GM19455 (cell line): ENCODE results near the gene TMIGD1.
"Not testable (repeated sequence)": the region's sequence is repeated elsewhere in the genome, so short reads cannot be mapped to it uniquely, and the experiment has no call there.

Source experiments
- ATAC-seq: cut with Tn5 transposase; IDR thresholded peaks from one replicate; pipeline ENCODE4 v1.9.1; 2021; ENCODE audit not compliant: unreplicated experiment

TMIGD1 gene

DNA sequence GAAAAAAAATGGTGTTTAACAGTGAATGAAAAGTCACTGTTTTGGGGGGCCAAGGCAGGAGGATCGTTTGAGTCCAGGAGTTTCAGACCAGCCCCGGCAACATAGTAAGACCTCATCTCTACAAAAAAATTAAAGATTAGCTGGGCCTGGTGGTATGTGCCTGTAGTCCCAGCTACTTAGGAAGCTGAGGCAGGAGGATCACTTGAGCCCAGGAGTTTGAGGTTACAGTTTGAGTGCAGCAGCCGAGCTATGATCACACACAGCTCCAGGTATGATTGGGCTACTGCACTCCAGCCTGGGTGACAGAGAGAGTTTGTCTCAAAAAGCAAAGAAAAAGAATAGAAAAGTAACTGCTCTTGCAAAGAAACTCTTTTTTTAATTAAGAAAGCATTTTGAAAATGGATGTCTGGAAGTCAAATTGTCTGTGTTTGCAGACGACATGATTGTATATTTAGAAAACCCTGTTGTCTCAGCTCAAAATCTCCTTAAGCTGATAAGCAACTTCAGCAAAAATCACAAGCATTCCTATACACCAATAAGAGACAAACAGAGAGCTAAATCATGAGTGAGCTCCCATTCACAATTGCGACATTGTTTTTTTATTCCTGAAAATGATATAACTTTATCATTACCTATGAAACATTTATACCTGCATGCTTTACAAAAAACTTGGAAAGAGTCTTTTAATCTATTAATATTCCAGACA lies 24.4 kb upstream of the TMIGD1 start:
- ATAC-seq: no peak

DNA sequence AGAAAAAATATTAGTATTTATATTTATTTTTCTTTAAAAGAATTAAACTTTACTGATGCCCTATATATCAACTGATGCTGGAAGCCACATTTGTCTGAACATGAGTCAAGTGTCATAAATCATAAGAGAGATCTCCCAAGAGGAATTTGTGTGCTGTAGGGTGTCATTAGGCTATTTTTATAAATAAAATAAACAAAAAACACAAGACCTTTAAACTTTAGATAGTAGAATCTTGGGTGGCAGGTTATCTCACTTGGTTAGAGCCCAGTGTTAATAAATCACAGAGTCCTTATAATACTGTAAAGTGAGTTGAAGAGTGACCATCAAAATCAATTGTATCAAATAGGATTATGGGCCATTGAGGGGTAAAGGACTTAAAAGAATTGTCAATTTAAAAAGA lies 23.6 kb upstream of the TMIGD1 start:
- no peak for ATAC-seq

DNA sequence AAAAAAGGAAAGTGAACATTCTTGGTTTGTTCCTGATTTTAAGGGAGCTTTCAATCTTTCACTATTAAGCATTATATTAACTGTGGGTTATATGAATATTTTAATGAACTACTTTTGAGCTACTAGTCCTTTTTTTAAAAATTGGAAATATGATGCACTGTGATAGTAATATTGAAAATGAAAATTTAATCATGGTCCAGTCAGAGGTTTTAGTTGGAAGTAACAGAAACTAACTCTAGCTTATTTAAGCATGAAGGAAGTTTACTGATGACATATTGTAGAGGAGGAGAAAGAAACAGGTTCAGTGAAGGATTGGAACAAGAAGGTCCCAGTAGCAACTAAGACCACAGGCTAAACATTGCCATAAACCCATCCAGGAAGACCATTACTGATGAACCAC lies 20.8 kb upstream of the TMIGD1 start:
- ATAC-seq: no peak

DNA sequence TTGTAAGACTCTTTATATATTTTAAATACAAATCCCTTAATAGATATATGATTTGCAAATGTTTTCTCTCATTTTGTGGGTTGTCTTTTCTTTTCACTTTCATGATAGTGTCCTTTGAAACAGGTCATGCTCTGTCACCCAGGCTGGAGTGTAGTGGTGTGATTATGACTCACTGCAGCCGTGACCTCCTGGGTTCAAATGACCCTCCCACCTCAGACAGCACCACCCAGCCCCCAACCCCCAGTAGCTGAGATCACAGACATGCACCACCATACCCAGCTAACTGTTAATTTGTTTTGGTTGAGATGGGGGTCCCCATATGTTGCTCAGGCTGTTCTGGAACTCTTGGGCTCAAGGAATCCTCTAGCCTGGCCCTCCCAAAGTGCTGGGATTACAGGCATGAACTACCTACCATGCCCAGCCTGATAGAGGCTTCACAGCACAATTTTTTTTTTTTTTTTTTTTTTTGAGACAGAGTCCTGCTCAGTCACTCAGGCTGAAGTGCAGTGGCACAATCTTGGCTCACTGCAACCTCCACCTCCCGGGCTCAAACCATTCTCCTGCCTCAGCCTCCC lies 18.5 kb upstream of the TMIGD1 start:
- ATAC-seq: no peak

DNA sequence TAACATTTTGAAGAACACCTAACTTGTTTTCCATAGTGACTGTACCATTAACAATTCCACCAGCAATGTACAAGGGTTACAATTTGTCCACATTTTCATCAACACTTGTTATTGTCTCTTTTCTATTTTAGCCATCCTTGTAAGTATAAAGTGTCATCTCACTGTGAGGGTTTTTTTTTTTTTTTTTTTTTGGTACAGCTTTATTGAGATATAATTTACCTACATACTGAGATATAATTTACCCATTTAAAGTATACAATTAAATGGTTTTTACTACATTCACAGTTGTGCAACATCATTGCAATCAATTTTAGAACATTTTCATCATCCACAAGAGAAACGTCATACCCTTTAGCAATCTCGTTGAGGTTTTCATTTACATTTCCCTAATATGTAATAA lies 17.9 kb upstream of the TMIGD1 start:
- ATAC-seq: no peak

DNA sequence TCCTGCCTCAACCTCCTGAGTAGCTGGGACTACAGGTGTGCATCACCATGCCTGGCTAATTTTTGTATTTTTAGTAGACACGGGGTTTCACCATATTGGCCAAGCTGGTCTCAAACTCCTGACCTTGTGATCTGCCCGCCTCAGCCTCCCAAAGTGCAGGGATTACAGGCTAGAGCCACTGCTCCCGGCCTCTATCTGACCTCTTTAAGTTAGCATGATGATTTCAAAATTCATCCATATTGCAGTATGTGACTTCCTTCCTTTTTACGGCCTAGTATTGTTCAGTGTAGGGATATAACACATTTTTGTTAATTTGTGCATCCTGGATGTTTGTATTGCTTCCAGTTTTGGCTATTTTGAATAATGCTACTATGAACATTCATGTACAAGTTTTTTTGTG lies 17.4 kb upstream of the TMIGD1 start:
- ATAC-seq: not testable (repeated sequence)

DNA sequence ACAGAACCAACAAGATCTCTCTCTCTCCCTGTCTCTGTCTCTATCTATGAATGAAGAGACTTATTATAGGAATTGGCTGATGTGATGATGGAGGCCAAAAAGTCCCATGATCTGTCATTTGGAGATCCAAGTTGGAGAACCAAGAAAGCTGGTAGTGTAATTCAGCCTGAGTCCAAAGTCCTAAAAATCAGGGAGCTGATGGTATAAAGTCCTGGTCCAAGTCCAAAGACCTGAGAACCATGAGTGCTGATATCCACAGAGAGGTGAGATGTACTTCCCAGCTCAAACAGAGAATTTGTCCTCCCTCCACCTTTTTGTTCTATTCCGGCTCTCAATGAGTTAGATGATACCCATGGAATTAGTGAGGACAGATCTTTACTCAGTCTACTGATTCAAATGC lies 15.4 kb upstream of the TMIGD1 start:
- ATAC-seq: no peak

DNA sequence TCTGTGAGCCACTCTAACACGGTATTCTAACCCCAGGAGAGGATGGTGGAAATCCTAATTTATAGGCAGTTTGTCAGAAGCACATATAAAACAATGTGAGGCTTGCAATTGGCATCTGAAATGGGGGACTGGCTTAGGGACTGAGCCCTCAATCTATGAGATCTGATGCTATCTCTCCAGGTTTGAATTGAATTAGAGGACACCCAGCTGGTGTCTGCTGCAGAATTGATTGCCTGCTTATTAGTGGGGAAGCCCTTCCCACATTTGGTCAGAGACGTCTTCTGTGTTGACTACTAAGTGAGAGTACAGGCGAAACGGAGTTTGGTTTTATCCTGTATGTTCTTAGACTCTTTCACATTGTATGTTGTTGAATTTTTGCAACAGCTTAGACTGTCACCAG lies 13.6 kb upstream of the TMIGD1 start:
- no peak for ATAC-seq

DNA sequence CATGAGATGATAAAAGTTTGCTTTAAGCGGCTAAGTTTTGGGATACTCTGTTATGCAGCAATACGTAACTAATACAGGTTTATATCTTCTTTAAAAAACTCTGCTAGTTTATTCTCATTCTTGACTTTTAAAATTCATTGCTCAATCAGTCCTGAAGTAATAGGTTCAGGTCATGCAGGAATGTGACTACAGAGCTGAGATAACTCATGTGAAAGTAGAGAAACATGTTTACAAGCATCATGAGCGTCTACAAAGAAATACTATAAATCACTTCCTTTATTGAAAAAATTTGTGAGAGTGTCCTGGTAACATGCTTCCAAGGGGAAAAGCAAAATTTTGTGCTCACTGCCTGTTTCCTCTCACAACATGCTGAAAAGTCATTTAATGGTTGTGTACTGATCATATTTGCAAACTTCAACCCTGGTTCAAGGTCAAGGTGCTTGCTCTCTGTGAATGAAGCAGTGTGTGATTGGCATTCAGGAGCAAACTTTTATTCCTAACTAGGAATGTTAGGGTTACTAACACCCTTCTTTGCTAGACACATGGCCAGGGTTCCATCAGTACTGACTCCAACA lies 12.5 kb upstream of the TMIGD1 start:
- ATAC-seq: no peak

DNA sequence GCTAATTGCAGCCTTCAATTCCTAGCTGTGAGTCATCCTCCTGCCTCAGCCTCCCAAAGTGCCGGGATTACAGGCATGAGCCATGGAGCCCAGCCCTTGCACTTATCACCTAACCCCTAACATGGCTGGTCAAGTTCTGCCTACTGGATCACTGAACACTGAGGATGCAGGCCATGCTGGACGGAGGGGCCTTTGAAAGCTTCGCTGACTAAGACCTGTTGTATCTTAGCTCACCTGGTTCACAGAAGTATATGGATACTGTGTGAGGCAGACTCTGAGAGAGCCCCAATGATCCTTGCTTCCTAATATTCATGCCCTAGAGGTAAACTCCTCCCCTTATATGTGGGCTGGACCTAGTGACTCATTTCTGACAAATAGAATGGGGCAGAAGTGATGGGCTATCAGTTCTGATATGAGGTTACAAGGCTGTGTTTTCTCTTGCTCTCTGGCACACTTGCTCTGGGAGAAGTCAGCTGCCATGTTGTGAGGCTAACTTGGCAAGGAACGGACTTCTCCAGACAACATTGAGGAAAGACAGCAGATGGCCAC lies 11.7 kb upstream of the TMIGD1 start:
- ATAC-seq: no peak

DNA sequence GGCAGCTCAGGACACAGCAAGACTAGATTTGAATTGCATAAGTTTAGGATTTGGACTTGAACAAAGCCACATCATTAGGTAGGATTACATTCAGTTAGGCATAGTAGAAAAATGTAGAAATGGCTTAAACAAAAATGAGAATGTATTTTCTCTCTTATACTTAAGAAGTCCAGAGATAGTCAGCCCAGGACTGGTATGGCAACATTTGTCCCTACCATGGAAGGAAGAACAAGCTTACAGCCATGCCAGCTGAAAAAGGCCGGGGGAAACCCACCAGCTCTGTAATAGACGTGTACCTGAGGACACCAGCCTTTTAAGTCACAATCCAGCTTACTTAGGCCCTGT lies 11.2 kb upstream of the TMIGD1 start:
- no peak for ATAC-seq

DNA sequence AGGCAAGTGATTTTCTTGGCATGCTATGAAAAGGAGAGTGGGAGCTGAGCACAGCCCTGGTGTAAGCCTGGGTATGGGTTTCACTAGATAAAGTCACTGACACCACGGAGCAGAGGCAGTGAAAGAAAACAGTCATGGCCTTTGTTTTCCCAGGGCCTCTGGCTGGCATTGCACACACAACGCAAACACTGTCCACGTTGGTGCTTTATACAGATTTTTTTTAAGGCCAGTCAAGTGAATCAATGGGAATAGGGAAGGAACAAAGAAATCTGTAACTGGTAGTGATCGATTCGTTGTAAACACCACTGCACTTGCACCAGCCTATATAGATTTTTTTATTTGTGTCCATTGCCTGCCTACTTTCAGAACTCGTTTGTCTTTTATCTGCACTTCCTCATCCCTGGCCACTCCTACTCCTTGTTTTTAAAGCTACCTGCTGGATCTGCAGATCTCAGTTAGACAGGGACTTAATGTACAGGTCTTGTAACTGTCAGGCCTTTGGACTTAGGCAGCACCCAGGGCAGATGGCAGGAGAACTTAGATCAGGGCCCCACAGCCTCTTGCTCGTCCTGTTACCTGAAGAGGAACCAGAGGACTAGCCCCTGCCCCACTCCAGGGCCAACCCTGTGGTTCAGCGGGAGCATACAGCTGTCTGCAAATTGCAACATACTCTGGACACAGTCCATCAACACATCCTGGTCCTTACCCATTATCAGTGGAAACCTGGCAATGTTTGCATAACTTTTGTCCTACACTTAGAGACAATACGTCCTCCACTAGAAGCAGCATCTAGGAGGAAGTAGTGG lies 10.6 kb upstream of the TMIGD1 start:
- ATAC-seq: no peak

DNA sequence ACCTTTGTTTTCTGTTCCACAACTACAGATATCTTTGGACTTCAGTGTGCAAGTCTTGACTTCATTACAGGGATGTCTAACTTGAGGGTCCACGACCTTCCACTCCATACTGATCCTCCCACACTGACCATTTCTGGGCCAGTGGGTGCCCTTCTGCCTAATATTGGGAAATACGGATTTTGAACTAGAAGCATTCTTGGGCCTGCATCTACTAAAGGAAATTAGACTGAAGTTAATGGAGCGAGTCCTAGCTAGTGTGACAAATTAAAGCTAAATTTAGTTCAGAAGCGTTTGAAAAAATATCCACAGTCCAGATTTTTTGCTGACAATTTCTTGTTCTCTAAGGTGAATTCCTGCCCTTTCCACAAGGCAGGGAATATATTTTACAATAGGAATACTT lies 9.9 kb upstream of the TMIGD1 start:
- ATAC-seq: no peak

DNA sequence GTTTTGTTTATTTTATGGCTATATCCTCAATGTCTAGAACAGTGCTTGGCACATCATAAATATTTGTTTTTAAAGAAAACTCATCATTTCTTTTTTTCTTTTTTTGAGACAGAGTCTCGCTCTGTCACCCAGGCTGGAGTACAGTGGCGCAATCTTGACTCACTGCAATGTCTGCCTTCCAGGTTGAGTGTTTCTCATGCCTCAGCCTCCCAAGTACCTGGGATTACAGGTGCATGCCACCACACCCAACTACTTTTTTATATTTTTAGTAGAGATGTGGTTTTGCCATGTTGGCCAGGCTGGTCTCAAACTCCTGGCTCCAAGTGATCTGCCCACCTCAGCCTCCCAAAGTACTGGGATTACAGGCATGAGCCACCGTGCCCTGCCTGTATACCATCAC lies 9.4 kb upstream of the TMIGD1 start:
- not testable (repeated sequence) for ATAC-seq

DNA sequence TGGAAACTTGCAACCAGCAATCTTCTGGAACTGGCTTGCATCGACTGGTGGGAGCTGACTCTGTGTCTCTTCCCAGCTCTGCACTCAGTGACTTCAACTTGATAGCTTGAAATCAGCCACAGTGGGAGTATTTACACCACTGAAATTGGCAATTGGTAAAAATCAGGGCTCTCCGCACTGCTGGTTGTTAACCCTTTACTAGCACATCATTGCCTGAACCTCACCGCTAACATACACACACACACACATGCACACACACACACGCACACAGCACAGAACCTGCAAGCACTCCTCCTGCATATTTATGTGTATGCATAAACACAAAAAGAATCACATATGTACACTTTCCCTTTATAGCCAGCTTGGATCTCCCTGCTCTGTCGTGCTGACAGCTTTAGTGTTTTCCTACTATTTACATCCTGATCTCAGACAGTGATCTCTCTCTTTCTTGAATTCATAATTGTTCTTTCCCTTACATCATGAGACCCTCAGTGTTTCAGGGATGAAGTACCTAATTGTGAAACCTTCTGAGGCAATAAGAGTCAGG lies 7.9 kb upstream of the TMIGD1 start:
- no peak for ATAC-seq

DNA sequence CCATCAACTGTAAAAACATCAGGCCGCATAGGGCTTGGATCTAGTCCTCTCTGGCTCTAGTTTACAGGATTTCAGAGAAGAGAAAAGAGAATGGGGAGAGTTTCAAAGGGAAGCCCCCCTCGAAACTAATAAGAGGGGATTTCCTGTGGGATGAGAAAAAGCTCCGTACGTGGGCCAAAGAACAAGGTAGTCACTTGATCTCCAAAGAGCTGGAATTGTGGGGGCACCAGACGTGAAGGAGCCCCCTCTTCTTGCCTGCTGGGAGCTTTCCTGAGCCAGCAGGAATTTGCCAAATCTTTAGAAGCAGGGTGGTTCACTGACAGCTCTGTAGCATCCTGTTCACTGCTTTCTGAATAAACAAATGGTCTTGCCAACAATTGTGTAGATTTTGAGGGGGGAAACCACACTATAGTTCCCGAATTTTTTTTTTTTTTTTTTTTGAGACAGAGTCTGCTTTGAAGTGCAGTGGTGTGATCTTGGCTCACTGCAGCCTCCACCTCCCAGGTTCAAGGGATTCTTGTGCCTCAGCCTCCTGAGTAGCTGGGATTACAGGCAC lies 7.0 kb upstream of the TMIGD1 start:
- ATAC-seq: no peak

DNA sequence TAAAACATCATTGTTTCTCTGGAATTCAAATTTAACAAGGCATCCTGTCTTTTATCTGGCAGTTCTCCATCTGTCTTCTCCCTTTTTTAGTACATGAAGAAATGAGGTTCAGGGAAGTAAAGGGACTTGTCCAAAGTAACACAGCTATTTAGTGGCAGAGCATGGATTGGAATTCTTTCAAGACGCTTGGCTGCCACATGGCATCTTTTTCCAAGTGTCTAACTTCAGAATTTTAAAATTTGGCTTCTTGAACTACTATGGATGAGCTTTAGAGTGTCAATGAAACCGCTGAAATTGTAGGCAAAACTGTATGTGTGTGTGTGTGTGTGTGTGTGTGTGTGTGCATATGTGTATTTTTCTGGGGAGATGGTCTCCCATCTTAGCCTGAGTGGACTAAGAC lies 5.2 kb upstream of the TMIGD1 start:
- no peak for ATAC-seq

DNA sequence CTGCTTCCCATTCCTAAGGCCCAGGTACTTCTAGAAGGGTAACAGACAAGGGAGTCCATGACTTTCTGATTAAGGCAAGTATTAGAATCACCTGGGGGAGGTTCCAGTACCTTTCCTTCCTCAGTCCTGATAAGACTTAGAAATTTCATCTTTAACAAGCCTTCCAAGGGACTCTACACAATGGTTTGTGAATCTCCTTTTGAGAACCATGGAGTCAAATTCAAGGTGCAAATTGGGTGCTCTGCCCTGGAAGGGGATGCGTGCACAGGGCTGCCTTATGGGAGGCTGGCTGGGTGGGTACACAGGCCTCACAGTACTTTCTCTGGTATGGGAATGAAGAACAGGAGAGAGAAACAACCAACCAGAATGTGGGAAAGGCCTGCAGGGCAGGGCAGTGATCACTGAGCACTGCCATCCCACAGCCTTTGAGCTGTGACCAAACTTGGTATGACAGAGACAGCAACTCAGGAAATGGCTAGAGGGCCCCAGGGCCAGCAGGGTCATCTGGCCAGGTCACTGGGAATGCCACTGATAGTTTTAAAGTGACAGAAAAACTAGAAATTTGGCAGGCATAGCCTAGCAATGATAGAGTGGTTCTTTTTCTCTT lies 3.6 kb upstream of the TMIGD1 start:
- no peak for ATAC-seq

DNA sequence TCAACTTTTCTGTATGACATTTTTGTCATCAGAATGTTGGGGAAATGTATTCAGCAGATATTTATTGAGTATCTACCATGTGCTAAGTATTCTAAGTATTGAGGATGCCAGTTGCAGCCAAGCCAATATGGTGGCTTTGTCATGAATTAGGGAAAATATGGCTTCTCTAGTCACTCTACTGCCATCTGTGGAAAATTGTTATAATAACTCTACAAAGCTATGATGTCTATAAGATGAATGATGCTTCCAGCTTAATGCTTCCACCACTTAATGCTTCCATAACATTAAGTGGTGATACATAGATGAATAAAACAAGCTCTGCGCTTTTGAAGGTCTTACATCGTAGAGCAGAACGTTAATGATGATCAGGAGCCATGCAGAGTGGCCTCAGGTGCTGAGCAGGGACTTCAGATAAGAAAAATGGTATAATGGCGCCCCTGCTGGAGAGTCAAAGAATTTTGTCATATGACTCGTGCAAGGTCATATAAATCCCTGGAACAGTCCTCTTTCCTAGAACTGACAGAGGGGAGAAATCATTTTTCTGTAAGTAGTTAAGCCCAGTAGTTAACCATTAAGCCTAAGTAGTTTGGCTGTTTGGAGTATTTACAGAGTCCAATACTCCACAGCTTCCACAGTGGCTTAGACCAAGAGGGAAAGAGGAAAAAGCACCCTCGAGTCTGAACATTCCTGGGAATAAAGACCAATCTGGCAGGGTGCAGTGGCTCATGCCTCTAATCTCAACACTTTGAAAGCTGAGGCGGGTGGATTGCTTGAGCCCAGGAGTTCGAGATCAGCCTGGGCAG lies 2.7 kb upstream of the TMIGD1 start:
- no peak for ATAC-seq

DNA sequence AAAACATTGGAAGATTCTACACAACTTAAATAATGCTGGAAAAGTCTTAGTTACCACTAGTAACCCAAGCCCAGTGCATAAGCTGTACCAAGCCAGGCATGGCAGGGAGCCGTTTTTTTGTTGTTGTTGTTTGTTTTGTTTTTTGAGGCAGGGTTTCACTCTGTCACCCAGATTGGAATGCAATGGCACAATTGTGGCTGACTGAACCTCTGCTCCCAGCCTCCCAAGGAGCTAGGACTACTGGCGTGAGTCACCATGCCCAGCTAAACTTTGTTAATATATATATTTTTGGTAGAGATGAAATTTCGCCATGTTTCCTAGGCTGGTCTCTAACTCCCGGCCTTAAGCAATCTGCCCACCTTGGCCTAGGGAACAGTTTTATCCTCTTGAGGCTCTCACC lies 564 bp upstream of the TMIGD1 start:
- no peak for ATAC-seq
